ENCODE results near the gene NELL1.

NELL1 gene

DNA sequence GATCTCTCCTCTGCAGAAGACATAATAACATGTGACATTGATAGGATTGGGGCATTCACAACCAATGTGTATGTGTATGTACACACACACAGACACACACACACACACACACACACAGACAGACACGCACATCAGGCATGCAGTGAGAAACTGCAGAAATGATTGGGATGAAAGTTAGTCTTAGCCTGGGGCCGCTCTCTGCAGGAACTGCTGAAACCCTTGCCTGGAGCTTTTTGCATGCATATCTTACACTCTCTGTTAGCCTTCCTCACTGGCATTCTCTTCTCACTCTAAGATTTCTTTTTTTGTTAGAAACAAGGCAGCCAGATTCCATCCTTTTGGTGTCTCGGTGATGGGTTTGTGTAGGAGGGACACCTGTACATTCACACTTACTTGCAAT, 337.9 kb downstream of the NELL1 start:
- no peak for DNase-seq

DNA sequence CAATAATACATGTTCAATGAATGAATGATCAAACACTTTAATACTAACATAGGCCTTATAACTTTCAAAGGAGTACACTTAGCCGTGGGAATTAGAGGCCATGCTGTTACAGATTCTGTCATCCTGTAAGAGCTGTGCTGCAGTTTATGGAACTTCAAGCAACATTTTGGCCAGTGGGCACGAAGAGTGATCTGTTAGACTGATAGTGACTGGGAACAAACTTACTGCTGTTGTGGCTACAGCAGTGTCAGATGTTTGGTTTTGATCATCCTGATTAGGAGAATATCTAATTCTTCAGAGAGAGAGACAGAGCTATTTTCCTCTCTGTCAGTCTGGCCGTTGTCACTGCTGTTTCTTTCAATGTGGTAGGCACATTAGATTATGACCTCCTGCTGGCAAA, 348.9 kb downstream of the NELL1 start:
- no peak for DNase-seq

DNA sequence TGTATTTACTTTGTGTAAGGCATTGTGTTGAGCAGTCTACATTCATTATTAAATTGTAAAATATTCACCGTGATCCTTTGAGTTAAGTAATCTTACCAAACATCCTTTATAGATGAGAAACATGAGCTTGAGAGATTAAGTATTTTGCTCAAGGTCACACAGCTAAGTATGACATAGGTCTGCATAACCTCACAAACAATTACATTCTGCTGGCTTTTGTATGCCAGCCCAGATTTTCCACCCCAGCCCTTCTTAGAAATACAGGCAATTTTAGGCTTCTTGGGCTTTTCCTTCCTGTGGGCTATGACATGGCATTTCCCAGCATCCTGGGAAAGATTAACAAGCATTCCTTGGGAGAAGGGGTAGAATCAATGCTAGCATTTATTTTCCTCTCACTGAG, 357.3 kb downstream of the NELL1 start:
- no peak for DNase-seq

DNA sequence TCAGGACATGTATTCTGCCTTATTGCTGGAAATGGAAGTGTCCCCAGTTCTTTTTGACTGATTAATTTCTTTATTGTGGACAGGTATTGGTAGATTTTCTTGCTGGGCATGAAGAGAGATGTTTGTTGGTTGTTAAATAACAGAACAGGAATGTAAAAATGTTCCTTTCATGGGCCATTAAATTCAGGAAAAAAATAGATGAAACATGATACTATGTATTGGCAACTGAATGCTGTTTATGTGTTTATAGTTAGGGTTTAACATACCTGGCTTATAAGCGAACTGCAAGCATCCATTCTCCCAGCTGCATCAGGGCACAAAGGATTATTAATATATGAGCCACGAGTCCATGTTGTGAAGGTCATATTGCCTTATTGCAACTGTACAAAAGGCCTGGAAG, 368.5 kb downstream of the NELL1 start:
- no peak for DNase-seq

DNA sequence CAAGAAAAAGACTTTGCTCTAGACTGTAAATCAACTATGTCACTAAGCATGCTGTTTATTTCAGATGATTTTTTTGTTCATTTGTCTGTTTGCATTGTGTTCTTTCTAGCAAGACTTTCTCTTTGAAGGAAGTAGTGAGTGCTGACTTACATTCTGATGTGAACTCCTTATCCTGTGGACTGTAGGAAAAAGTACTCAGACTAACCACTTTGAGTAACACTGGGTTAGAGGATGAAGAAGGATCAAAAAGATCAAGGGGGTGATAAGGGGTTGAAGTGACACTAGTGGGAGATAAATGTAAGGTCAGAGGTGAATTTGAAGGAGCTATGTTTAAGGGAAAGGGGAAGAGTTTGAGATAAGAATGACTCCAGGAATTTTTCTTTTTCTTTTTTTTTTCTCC, 369.4 kb downstream of the NELL1 start:
- no peak for DNase-seq

DNA sequence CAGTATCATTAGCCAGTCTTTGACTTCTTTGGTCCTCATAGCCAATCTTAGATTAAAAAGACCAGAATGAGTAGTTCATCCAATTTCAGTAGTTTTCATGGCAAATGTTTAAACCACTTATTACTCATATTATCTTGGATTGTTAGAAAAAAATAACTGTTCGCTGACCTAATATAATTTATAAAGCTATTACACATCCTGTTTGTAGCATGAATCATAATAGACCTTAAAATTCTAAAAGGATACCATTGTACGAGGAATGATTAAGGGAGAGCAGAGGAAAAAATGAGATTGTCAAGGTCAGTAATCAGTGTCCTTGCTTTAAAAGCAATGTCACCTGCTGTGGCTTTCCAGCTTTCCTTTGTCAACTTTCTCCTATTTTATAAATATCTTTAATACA, 371.2 kb downstream of the NELL1 start:
- no peak for DNase-seq

DNA sequence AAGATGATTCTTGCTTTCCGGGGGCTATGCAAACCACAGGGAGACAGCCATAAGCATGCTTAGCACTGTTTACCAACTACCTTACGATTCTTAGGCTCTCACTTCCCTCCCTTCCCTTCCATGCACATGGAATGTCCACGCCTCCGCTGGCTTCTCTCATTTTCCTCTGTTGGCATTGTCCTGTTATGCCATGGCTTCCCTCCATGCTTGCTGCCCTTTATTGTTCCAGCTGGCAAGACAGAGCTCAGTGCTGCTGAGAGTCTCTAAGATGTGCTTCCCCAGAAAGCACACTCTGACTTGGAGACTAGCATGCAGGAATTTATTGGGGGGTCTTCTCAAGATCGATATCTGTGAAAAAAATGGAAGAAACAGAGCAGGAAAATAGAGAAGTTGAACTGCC, 379.2 kb downstream of the NELL1 start:
- no peak for DNase-seq

DNA sequence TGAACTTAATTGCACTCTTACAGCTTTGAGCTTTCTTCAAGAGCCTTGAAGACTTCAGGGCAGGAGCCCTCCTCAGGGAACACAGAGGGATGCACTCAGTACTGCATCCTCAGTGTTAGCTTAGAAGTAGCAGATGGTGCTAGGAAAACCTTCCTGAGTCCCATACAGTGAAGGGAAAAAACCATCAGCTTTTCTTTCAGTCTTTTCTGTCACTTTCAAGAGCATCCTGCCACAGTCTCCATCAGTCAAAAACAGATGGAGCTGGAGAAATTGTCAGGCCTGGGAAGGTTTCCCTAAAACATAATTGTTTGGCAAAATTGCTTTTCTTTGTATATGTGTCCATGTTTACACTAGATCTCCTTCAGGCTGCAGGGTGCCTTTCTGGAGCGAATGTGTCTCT, 384.1 kb downstream of the NELL1 start:
- DNase-seq: no peak

GRCh38 chr11:21056644-21057043, 387.3 kb downstream of the NELL1 start:
- no peak for DNase-seq

DNA sequence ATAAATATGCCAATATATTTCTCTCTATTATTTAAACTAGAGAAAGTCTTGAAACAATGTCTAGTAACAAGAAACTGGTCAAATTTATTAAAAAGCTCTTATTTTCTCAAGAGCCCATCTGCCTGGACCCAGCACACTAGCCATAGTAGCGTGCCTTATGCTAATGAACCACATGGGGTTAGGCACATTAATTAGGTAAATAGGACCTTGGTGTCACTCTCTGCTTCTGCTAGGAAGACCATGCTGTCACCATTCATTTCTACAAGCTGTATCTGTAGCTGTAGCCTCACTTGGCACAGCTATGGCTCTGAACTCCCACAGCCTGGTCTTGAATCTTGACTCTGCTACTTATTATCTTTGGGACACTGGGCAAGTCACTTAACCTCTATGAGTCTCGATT, 390.5 kb downstream of the NELL1 start:
- DNase-seq: no peak

DNA sequence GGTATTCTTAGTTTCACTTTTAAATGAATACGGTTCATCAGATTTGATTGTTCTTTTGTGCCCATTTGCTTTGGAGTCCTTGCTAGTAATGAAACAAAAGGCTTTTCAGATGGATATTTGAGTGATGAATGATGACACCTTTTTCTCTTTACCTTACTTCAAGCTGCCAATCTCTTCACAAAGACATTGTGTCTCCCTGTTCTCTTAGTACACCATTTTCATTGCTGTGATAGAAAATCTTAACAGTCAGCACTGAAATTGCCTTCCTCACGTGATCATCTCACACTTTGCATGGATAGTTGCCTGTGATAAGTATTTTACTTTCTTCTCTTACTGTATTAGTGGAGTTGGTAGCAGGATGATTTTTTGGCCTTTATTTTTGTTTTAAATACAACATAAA, 396.6 kb downstream of the NELL1 start:
- no peak for DNase-seq

- no peak for DNase-seq
Measured at GRCh38 chr11:21068886-21069285, 399.5 kb downstream of the NELL1 start.

DNA sequence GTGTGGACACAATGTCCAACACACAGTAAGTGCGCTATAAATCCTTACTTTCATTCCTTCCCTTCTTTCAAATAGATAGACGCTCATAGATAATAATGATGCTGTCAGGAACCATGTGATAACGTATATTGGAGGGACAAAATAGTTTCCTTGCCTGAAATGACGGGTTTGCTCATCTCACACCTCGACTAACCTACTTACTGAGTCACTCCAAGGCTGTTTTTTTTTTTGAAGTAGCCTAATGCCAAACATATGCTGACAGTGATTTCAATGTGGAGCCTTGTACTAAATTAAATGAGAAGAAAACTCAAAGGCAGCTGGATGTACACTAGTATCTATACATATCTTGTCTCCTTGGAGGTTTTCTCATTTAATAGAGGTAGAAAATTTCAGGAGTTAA, 400.5 kb downstream of the NELL1 start:
- DNase-seq: no peak

DNA sequence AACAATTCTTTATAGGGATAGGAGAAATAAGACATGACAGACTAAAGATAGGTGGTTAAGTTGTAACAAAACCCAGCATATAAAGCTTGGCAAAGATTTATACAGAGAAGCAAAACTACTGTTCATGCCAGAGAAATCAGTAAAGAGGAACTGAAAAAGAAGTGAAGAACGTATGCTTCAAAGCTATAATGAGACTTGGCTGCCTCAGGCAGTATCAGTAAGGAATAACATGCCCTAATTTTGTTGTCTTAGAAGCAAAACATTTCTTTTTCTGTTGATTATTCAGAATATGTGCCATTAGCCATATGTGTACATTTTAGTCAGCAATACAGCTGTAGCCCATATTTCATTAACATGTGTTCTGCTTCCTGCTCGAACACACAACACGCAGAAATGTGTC, 403.2 kb downstream of the NELL1 start:
- no peak for DNase-seq

- DNase-seq: no peak
Measured at GRCh38 chr11:21082853-21083252, 413.5 kb downstream of the NELL1 start.

- no peak for DNase-seq
Measured at GRCh38 chr11:21088930-21089329, 419.5 kb downstream of the NELL1 start.

GRCh38 chr11:21104641-21105040, 435.3 kb downstream of the NELL1 start:
- DNase-seq: no peak

- no peak for DNase-seq
Measured at GRCh38 chr11:21105196-21105917, 436.0 kb downstream of the NELL1 start.

GRCh38 chr11:21109341-21109740, 440.0 kb downstream of the NELL1 start:
- DNase-seq: no peak

DNA sequence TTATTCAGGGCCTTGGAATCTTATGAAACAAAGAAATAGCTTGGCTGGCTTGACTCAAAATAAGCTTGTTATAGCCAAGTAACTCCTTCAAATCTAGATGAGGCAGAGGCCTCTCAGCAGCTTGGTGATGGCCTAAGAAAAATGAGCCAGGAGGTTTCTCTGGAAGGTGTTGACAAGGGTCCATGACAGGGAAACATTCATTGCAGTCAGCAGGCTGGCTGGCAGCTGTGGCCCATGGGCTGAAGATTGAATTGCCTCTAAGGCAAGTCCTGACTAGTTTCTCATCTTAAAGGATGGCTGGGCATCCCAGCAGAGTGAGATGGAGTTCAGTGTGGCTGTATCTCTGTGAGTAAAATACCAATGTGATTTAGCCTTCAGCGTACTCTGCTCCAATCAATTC, 441.0 kb downstream of the NELL1 start:
- DNase-seq: no peak

- no peak for DNase-seq
Measured at GRCh38 chr11:21113876-21114275, 444.5 kb downstream of the NELL1 start.

DNA sequence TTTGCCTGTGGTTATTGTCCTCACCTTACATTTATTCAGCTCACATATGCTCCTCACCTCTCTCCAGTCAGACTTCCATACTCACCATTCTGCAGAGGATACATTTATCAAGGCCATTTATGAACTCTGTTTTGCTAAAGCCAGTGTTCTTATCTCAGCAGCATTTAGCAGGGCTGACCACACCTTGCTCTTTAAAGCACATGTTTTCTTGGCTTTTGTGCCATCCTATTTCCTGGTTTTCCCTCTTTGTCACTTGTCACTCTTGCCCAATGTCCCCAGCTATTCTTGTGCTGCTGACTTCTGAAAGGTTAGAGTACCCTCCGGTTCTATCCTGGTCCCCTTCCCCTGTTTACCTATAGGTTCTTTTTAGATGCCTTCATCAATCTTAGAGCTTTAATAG, 446.6 kb downstream of the NELL1 start:
- no peak for DNase-seq

GRCh38 chr11:21119411-21119810, 450.0 kb downstream of the NELL1 start:
- DNase-seq: no peak

- no peak for DNase-seq
Measured at GRCh38 chr11:21121991-21122390, 452.6 kb downstream of the NELL1 start.

DNA sequence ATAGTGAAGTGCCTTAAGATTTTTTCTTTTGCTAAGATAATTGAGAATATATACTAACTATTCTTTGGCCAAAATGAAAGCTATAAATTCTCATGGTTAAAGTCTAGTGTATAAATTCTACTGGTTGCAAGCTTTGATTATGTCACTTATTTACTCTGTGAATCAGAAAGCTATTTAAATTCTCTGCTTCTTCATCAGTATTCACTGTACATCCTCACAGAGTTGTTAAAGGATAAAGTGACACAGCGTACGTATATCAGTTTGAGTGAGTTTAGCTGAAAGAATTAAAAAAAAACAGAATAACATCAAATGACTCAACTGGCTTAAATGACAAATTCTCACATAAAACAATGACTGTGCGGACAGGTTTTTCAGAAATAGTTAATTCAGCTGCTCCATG, 453.1 kb downstream of the NELL1 start:
- DNase-seq: no peak
